H1 (cell line): Measurements from ENCODE around the gene SLC8A1.

Experiments used
- EZH2 ChIP-seq: fragments of 200-600 bp; sonication (generic); IDR thresholded peaks from 2 replicates; pipeline ENCODE4 v1.7.1; 2012; ENCODE audit warnings: low read depth, mild to moderate bottlenecking, moderate library complexity, low read length, inconsistent platforms; ENCODE audit not compliant: severe bottlenecking
- JUN ChIP-seq: IDR thresholded peaks from 2 replicates; pipeline ENCODE4 v1.6.1; 2011; ENCODE audit warnings: low read depth, mild to moderate bottlenecking, improper control_type of control experiment, low read length
- POLR2A ChIP-seq, 2 experiments: IDR thresholded peaks; 1 replicate in 1 of 2; 2 replicates in 1 of 2; pipeline ENCODE4 v1.6.1; 2011; ENCODE audit warnings: low read depth in 2 of 2, low read length in 2 of 2, mild to moderate bottlenecking in 2 of 2; ENCODE audit errors: control extremely low read depth in 1 of 2
- ZNF274 ChIP-seq: IDR thresholded peaks from 2 replicates; pipeline ENCODE4 v1.7.0; 2012; ENCODE audit warnings: low read length, borderline replicate concordance; ENCODE audit errors: extremely low read depth

DNA sequence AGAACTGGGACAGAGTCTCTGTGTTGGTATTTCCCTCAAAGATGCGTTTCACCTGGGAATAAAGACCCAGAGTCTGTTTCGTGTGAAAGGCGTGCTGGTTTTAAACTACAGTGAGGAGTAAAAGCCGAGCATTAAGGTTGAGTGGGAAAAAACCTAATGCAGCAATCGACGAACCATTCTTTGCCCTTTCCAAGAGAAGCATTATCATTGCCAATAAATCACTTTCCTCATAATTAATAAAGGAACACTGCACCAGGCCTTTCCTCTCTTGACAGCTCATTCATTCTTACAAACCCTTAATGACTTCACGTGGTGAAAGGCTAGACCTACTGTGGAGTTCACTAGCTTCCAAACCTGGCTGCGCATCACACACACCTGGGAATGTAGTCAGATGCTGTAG lies 896 bp upstream of the SLC8A1 start:
- TF ChIP-seq JUN (no peak), POLR2A (IDR thresholded peaks at IDR 0.05; ENCODE audit: control extremely low read depth in 1 of 2, low read depth in 2 of 2, low read length in 2 of 2) (no peak), EZH2 (no peak), ZNF274 (no peak)
